Activated naive CD8-positive, alpha-beta T cell (primary cell): ENCODE results near the gene GRK4.
"Not testable (repeated sequence)": the region's sequence is repeated elsewhere in the genome, so short reads cannot be mapped to it uniquely, and the experiment has no call there.

Experiments
- H3K27ac Mint-ChIP-seq: one replicate; pipeline ENCODE4 v1.8.0; 2021; ENCODE audit warnings: mixed read lengths
- H3K27me3 Mint-ChIP-seq: one replicate; pipeline ENCODE4 v1.8.0; 2021; ENCODE audit warnings: mixed read lengths
- H3K36me3 Mint-ChIP-seq: one replicate; pipeline ENCODE4 v1.8.0; 2021; ENCODE audit warnings: mixed read lengths
- H3K4me1 Mint-ChIP-seq: one replicate; pipeline ENCODE4 v1.8.0; 2021; ENCODE audit warnings: low read depth, mixed read lengths
- H3K4me3 Mint-ChIP-seq: one replicate; pipeline ENCODE4 v1.8.0; 2021; ENCODE audit warnings: mild to moderate bottlenecking, mixed read lengths
- H3K9me3 Mint-ChIP-seq: one replicate; pipeline ENCODE4 v1.8.0; 2021; ENCODE audit warnings: low read depth, mixed read lengths

Gene GRK4

DNA sequence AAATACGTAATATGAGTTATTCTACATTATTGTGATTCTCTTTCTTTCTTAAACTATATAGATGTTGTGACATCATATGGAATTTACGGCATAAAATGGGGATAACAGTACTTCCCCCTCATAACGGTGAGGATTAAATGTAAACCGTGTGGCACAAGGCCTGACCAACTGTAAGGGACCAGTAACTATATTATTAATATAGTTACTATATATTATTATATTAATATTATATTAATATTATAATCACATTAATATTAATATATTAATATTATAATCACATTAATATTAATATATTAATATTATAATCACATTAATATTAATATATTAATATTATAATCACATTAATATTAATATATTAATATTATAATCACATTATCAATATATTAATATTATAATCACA is 2.9 kb upstream of the GRK4 start:
- not testable (repeated sequence) for H3K9me3 Mint-ChIP-seq, H3K27me3 Mint-ChIP-seq, H3K36me3 Mint-ChIP-seq
- Mint-ChIP-seq H3K27ac (peak overlapping the region; percentile 78), H3K4me1 (peaks cover 49% of the 10 kb centered on the region), H3K4me3 (peak overlapping the region; percentile 75)

DNA sequence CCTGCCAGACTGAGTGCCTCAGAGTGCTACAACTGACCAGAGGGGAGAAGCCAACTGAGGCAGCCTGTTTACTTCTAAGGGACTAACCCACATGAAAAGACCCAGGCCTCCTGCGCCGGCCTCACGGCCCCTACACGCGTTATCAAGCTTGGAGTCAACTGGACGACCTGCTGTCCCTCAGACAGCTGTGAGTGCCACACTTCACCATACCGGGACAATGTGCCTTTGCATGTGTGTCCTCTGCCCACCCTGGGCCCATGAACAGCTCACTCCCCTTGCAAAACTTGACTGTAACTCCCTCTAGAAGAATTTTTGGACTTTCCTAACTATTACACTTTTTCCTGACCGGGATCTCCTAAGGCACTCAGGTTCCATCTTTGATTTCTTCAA is 2.0 kb upstream of the GRK4 start:
- H3K27me3 Mint-ChIP-seq = no peaks in the 10 kb centered on the region
- peaks cover 42% of the 10 kb centered on the region for H3K4me1 Mint-ChIP-seq
- peaks cover 6% of the 10 kb centered on the region for H3K36me3 Mint-ChIP-seq
- peak overlapping the region; percentile 93 for H3K4me3 Mint-ChIP-seq
- H3K9me3 Mint-ChIP-seq = no peaks in the 10 kb centered on the region
- H3K27ac Mint-ChIP-seq = peak overlapping the region; percentile 88

DNA sequence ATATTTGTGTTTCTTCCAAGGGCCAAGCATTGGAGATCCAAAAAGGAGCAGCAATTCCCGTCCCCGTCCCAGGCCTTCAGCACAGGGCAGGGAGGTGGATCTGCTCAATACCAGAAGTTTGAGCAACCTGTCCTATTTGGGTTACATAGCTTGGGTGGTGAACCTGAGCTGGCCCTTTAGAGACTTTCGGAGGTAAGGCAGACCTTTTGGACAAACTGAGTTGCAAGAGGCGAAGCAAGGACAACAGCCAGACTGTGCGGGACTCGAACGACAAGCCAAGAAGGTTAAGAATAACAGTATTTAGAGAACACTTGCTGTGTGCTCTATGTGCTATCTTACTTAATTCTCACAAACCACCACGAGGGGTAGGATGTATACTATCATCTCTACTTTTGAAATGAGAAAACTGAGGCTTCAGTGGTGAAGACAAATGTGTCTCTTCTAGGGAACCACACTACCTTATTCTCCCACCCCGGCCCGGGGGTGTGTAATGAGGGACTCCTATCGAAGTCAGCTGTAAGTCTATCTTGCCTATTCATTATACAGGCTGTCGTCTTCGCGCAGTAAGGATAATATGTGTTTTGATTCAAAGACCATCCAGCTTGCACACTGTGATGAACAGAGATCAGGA is 1.4 kb upstream of the GRK4 start:
- H3K4me3 Mint-ChIP-seq = peak overlapping the region; percentile 93
- H3K9me3 Mint-ChIP-seq = no peaks in the 10 kb centered on the region
- H3K27ac Mint-ChIP-seq = peak overlapping the region; percentile 88
- H3K27me3 Mint-ChIP-seq = no peaks in the 10 kb centered on the region
- peaks cover 4% of the 10 kb centered on the region for H3K36me3 Mint-ChIP-seq
- peaks cover 39% of the 10 kb centered on the region for H3K4me1 Mint-ChIP-seq

DNA sequence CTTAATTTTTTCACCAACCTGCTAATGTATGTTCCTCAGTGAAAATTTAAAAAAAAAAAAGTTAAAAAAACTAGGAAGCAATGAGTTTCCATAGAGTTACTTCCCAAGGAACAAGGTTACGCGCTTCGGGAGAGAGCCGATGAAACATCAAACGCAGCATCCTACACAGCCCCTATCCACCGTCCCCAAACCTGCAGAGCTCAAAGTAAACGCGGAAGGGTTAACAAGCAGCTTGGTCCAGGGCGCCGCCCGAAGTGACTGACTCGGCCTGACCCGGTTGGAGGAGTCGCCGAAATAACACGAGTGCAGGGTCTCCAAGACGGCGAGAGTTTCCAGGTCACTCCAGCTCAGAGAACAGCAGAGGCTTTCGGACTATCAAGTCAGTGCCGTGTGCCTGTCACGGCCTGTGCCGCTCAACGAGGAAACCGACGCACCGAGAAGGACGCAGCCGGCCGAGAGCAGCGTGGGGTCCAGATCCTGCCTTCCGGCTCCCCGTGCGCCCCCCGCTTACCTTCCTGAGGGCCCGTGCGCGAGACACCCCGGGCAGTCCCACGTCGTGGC is 677 bp upstream of the GRK4 start:
- H3K36me3 Mint-ChIP-seq = peaks cover 4% of the 10 kb centered on the region
- peak overlapping the region; percentile 88 for H3K27ac Mint-ChIP-seq
- H3K27me3 Mint-ChIP-seq = no peaks in the 10 kb centered on the region
- peaks cover 35% of the 10 kb centered on the region for H3K4me1 Mint-ChIP-seq
- no peaks in the 10 kb centered on the region for H3K9me3 Mint-ChIP-seq
- H3K4me3 Mint-ChIP-seq = peak overlapping the region; percentile 93

DNA sequence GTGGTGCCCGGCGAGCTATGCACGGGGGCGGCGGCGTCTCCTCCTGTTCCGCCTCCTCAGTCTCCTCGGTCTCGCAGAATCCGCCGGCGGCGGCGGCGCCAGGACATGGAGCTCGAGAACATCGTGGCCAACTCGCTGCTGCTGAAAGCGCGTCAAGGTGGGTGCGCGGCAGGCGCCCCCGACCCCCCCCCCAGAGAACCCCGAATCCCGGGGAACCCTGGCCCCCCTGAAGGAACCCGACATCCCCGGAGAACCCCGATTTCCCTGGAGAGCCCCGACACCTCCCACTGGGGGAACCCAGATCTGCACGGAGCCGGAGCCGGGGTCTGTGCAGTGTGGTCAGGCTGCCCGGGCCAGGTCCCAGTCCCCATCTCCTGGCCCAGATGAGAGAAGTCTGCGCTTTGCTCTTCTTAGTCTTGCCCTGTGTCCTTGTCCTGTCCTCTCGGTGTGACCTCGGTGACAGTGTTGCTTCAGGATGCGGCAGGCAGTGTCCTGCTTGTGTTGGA is 648 bp downstream of the GRK4 start:
- H3K9me3 Mint-ChIP-seq = no peaks in the 10 kb centered on the region
- H3K27me3 Mint-ChIP-seq = no peaks in the 10 kb centered on the region
- H3K4me1 Mint-ChIP-seq = peaks cover 23% of the 10 kb centered on the region
- H3K36me3 Mint-ChIP-seq = peaks cover 4% of the 10 kb centered on the region
- peak overlapping the region; percentile 87 for H3K27ac Mint-ChIP-seq
- peak overlapping the region; percentile 95 for H3K4me3 Mint-ChIP-seq

DNA sequence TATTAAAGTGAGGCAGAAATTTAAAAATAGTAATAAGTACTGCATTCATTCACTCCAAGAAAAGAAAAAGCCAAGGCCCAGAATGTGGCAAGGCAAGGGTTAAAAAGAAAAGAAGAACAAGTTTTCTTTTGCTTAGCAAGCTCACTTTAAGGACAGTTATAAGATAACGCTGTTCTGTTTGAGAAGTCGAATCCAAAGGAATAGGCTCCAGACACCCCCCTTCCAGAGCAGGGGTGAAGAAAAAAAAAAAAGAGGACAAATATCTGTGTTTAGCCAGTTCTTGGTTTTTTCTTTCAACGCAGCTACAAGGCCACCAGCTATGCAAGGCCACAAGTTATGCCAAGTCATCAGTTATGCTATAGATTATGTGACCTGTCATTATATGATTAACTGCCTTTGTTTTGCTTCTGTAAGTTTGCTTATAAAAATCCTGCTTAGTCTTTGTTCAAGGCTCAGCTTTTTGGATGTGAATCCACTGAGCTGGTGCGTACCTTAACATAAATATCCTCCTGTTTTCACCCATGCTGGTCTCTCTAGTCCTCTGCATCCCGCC is 1.4 kb downstream of the GRK4 start:
- H3K9me3 Mint-ChIP-seq = no peaks in the 10 kb centered on the region
- H3K4me3 Mint-ChIP-seq = peak overlapping the region; percentile 95
- peaks cover 19% of the 10 kb centered on the region for H3K4me1 Mint-ChIP-seq
- H3K36me3 Mint-ChIP-seq = peaks cover 2% of the 10 kb centered on the region
- H3K27ac Mint-ChIP-seq = peak overlapping the region; percentile 87
- H3K27me3 Mint-ChIP-seq = no peaks in the 10 kb centered on the region

DNA sequence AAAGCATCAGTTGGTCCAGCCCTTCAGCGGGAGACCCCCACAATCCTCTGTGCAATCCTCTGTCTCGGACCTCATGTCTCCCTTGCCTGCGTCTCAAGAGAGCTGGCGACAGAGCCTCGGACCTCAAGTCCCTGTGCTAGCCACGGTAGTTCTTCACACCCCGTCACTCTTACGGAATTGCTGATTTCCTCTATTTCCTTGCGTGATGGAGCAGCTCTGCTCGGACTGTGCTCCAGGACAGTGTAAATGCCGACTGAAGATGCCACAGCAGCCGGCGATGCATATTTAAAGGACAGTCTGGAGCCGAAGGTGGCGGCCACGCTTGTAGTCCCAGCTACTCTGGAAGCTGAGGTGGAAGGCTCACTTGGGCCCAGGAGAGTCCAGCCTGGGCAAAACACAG is 1.9 kb downstream of the GRK4 start:
- Mint-ChIP-seq H3K36me3 (peaks cover 2% of the 10 kb centered on the region), H3K27ac (no peak overlapping the region), H3K4me1 (peaks cover 15% of the 10 kb centered on the region), H3K4me3 (peak overlapping the region; percentile 95), H3K27me3 (no peaks in the 10 kb centered on the region), H3K9me3 (no peaks in the 10 kb centered on the region)

DNA sequence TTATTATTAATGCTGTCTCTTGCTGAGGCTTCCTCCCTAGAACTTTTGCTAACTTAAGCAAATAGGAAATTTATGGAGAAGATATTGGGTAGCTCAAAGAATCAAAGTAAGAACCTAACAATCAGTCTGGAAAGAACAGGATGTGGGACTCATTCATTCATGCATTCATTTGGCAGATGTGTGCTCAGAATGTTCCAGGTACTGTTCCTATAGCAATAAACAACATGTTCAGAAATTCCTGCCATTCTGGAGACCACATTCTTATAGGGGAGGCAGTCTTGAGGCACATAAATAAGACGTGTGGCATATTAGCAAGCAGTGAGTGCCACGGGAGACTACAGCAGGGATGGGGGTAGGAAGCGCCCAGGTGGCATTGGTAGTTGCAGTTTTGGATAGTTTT is 5.0 kb downstream of the GRK4 start:
- H3K36me3 Mint-ChIP-seq = no peaks in the 10 kb centered on the region
- H3K4me3 Mint-ChIP-seq = no peak overlapping the region

DNA sequence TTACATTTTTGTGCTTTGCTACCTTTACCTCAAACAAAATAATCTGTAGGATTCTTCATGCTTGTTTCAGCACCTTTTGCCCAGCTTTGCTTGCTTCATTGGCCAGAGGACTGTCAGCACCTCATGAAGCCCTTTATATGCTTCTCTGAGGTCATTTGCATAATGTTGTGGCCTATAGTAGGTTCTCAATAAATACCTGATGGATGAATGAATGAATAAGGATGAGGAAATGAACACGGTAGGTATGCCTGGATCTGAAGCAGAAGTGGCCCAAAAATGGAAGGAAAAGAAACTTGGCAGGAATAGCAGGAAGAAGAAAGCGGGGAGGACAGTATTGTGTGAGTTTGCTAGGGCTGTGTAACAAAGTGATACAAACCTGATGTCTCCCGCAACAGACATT is 7.9 kb downstream of the GRK4 start:
- no peak overlapping the region for H3K27ac Mint-ChIP-seq
- H3K4me3 Mint-ChIP-seq = no peak overlapping the region
- H3K36me3 Mint-ChIP-seq = no peaks in the 10 kb centered on the region
- H3K4me1 Mint-ChIP-seq = no peaks in the 10 kb centered on the region
- no peaks in the 10 kb centered on the region for H3K9me3 Mint-ChIP-seq
- H3K27me3 Mint-ChIP-seq = no peaks in the 10 kb centered on the region

More for the DNA sequence above, 5.0 kb downstream of the GRK4 start:
- H3K9me3 Mint-ChIP-seq = no peaks in the 10 kb centered on the region
- no peaks in the 10 kb centered on the region for H3K27me3 Mint-ChIP-seq
- H3K4me1 Mint-ChIP-seq = peaks cover 8% of the 10 kb centered on the region
- H3K27ac Mint-ChIP-seq = no peak overlapping the region

DNA sequence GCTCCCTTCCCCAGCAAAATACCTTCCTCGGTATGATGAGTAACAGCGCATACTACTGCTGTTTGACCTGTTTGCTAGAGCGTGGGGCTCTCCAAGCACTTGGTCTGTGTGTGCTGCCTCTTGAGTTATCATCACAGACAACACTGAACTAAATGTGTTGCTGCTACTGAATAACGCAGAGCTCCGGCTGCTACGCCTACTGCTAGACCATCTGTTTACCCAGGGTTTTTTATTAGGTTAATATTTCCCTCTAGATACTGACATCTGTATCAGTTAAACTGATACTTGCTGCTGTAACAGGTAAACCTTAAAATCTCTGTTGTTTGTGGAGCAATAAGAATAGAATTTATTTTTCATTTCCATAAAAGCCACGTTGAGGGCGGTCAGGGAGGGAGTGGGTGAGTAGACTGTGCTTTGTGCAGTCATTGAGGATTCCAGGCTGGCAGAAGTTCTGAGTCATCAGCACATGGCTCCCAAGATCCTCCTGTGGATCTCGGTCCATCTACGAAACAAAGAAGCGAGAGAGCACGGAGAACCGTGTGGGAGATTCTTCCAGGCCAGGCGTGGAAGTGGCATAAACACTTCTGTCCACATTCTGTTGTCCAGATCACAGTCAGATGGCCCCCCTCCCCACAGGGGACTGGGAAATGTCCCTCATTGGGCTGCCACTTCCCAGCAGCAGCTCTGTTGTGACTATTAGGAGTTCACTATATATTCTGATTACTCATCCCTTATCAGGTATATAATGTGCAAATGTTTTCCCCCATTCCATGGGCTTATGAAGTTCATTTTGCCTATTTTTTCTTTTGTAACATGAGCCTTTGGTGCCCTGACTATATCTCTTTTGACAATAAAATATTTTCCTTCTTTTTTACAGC is 14.1 kb downstream of the GRK4 start:
- Mint-ChIP-seq H3K4me1 (no peaks in the 10 kb centered on the region), H3K27me3 (no peaks in the 10 kb centered on the region), H3K9me3 (no peaks in the 10 kb centered on the region)

DNA sequence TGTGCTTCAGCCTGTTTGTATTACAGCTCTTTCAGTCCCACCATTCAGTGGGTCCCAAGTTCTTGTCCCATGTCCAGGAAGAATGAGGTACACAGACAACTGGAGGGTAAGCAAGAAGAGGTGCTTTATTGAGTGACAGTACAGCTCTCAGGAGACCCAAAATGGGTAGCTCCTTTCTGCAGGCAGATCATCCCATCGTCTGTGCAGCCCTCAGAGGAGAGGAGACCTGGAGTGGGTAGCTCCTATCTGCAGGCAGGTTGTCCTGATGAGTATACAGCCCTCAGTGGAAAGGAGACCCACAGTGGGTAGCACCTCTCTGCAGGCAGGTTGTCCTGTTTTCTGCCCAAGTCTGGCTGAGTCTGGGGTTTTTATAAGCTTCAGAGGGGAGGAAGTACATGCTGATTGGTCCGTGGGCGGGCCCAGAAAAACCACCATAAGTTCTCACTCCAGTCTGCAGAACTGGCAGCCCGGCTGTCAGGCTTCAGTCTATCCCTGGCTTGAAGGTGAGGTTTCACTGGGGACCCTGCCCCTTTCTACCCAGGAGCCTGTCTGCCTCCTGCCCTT is 18.0 kb downstream of the GRK4 start:
- Mint-ChIP-seq H3K36me3 (no peaks in the 10 kb centered on the region), H3K27me3 (no peaks in the 10 kb centered on the region), H3K4me3 (no peak overlapping the region), H3K27ac (no peak overlapping the region), H3K9me3 (no peaks in the 10 kb centered on the region), H3K4me1 (no peaks in the 10 kb centered on the region)

More for the DNA sequence above, 14.1 kb downstream of the GRK4 start:
- H3K36me3 Mint-ChIP-seq = no peaks in the 10 kb centered on the region
- no peak overlapping the region for H3K27ac Mint-ChIP-seq
- H3K4me3 Mint-ChIP-seq = no peak overlapping the region

DNA sequence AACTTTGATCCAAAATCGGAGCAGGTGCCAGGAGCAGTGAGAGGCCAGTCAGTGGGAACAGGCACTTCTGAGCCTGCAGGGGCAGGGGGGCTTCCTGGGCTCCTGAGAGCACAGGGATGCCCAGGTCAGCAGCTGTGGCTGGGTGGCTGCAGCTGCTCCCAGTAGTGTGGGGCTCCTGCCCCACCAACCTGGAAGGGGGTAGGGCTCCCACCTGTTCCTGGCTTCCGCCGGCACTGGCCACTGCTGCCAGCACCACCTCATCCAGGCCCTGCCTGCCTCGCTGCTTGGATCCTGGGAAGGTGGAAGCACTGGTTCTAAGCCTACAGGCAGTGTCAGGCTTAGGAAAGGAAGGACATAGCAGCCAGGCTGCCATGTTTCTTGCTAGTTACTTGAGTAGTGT is 18.6 kb downstream of the GRK4 start:
- no peaks in the 10 kb centered on the region for H3K36me3 Mint-ChIP-seq
- H3K4me3 Mint-ChIP-seq = no peak overlapping the region
- H3K27ac Mint-ChIP-seq = no peak overlapping the region
- no peaks in the 10 kb centered on the region for H3K9me3 Mint-ChIP-seq
- H3K27me3 Mint-ChIP-seq = no peaks in the 10 kb centered on the region
- no peaks in the 10 kb centered on the region for H3K4me1 Mint-ChIP-seq

DNA sequence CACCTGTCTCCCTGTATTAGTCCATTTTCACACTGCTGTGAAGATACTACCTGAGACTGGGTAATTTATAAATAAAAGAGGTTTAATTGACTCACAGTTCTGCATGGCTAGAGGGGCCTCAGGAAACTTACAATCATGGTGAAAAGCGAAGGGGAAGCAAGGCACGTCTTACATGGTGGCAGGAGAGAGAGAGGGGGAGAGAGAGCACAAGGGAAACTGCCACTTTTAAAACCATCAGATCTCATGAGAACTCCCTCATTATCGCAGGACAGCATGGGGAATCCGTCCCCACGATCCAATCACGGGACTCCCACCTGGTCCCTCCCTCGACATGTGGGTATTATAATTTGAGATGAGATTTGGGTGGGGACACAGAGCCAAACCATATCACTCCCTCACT is 20.3 kb downstream of the GRK4 start:
- not testable (repeated sequence) for H3K27me3 Mint-ChIP-seq, H3K9me3 Mint-ChIP-seq, H3K27ac Mint-ChIP-seq, H3K36me3 Mint-ChIP-seq, H3K4me3 Mint-ChIP-seq, H3K4me1 Mint-ChIP-seq

DNA sequence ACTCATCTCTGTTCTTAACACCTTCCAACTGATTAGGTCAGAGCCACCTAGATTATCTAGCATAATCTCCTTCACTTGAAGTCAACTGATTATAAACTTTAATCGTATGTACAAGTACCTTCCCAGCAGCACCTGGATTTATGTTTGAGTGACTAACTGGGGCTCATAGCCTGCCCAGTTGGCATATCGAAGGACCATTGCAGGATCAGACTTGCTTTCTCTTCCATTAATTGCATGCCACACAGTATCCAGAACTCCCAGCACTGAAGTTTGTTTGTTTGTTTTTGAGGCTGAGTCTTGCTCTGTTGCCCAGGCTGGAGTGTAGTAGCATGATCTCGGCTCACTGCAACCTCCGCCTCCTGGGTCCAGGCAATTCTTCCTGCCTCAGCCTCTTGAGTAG is 27.9 kb downstream of the GRK4 start:
- Mint-ChIP-seq H3K27me3 (peaks cover 2% of the 10 kb centered on the region), H3K4me3 (no peak overlapping the region), H3K27ac (no peak overlapping the region), H3K4me1 (no peaks in the 10 kb centered on the region), H3K9me3 (no peaks in the 10 kb centered on the region), H3K36me3 (no peaks in the 10 kb centered on the region)

DNA sequence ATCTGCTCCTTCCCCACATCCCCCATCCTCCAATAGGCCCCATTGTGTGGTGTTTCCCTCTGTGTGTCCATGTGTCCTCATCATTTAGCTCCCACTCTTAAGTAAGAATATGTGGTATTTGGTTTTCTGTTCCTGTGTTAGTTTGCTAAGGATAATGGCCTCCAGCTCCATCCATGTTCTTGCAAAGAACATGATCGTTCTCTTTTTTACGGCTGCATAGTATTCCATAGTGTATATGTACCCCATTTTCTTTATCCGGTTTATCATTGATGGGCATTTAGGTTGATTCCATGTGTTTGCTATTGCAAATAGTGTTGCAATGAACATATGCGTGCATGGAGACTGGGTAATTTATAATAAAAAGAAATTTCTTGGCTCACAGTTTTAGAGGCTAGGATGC is 31.5 kb downstream of the GRK4 start:
- Mint-ChIP-seq H3K36me3 (no peaks in the 10 kb centered on the region), H3K9me3 (no peaks in the 10 kb centered on the region), H3K4me3 (no peak overlapping the region), H3K4me1 (no peaks in the 10 kb centered on the region), H3K27me3 (peaks cover 3% of the 10 kb centered on the region), H3K27ac (no peak overlapping the region)
